Mesodermal cell (in vitro differentiated cells): ENCODE data around the gene BEST1.

Source experiments
- H3K27ac ChIP-seq: 2 replicates; pipeline ENCODE4 v1.7.0; 2013; ENCODE audit warnings: mild to moderate bottlenecking, low read depth, low read length, moderate library complexity; ENCODE audit not compliant: severe bottlenecking
- H3K36me3 ChIP-seq: 2 replicates; pipeline ENCODE4 v1.7.1; 2013; ENCODE audit warnings: mild to moderate bottlenecking, low read length, moderate library complexity; ENCODE audit not compliant: control insufficient read depth, insufficient read depth
- H3K4me1 ChIP-seq: one replicate; pipeline ENCODE4 v1.7.1; 2013; ENCODE audit warnings: mild to moderate bottlenecking, low read length; ENCODE audit not compliant: insufficient read depth, control insufficient read depth, poor library complexity, severe bottlenecking
- H3K4me3 ChIP-seq: 2 replicates; pipeline ENCODE4 v1.7.0; 2013; ENCODE audit warnings: low read length, control low read depth, mild to moderate bottlenecking; ENCODE audit not compliant: insufficient read depth, poor library complexity, severe bottlenecking; ENCODE audit errors: extremely low read depth
- H3K9me3 ChIP-seq: 2 replicates; pipeline ENCODE4 v1.7.1; 2013; ENCODE audit warnings: mild to moderate bottlenecking, low read length, moderate library complexity; ENCODE audit not compliant: control insufficient read depth
- WGBS, 2 experiments: methylation state at CpG; one replicate each; pipeline ENCODE4 v1.1.5; 2013; ENCODE audit warnings: missing lambda C conversion rate in 2 of 2; ENCODE audit not compliant: insufficient coverage in 2 of 2; 5-methylcytosine and 5-hydroxymethylcytosine counted together

The BEST1 gene

GRCh38 chr11:62012451-62012831, 62.3 kb downstream of the BEST1 start:
- WGBS, 2 experiments = 87 to 100% methylated on average over 3 of the region's 3 CpGs
- Histone ChIP-seq H3K9me3 (no peaks in the 10 kb centered on the region), H3K4me3 (no peak overlapping the region), H3K36me3 (no peaks in the 10 kb centered on the region), H3K4me1 (no peaks in the 10 kb centered on the region), H3K27ac (no peak overlapping the region)

GRCh38 chr11:62012832-62013461, 62.8 kb downstream of the BEST1 start:
- no peak overlapping the region for H3K4me3 ChIP-seq
- WGBS, 2 experiments = 92 to 94% methylated on average over 4 to 5 of the region's 5 CpGs

More at GRCh38 chr11:62012832-62013461, 62.8 kb downstream of the BEST1 start:
- no peaks in the 10 kb centered on the region for H3K36me3 ChIP-seq
- H3K27ac ChIP-seq = no peak overlapping the region
- H3K4me1 ChIP-seq = no peaks in the 10 kb centered on the region
- no peaks in the 10 kb centered on the region for H3K9me3 ChIP-seq
